K562 (cell line): ENCODE results near the gene APOM. TPM values are rescaled to one million over a fixed set of nuclear protein-coding genes. Genes with fewer than 3 reads are reported as not detected.

Experiments used
- BRD9 ChIP-seq: fragments of 450-650 bp; IDR thresholded peaks from 2 replicates; pipeline ENCODE4 v1.6.1; 2018; ENCODE audit warnings: low read depth; ENCODE audit not compliant: partially characterized antibody
- E2F4 ChIP-seq: sonication (generic); formaldehyde crosslinking; IDR thresholded peaks from 2 replicates; pipeline ENCODE4 v1.8.0; 2022; ENCODE audit warnings: mild to moderate bottlenecking, low read depth, missing genetic modification reagents
- FOS ChIP-seq: IDR thresholded peaks from 3 replicates; pipeline ENCODE4 v1.6.1; 2011; ENCODE audit not compliant: insufficient read length; ENCODE audit errors: extremely low read depth
- LARP7 ChIP-seq: fragments of 450-650 bp; IDR thresholded peaks from 2 replicates; pipeline ENCODE4 v1.6.1; 2016
- MCM3 ChIP-seq: fragments of 450-650 bp; IDR thresholded peaks from 2 replicates; pipeline ENCODE4 v1.6.1; 2016
- RBM25 ChIP-seq: fragments of 200-400 bp; formaldehyde crosslinking; IDR thresholded peaks from 2 replicates; pipeline ENCODE4 v1.6.1; 2018; ENCODE audit warnings: low read length, low read depth, moderate library complexity; ENCODE audit not compliant: severe bottlenecking
- REST ChIP-seq, 2 experiments: fragments of 450-650 bp; formaldehyde crosslinking in 1 of 2; IDR thresholded peaks; 2 replicates each; pipeline versions ENCODE4 v1.4.0 to v1.6.1; 2014 to 2020; ENCODE audit warnings: mild to moderate bottlenecking in 2 of 2, borderline replicate concordance in 1 of 2, low read depth in 1 of 2
- SAFB2 ChIP-seq: fragments of 200-400 bp; formaldehyde crosslinking; IDR thresholded peaks from 2 replicates; pipeline ENCODE4 v1.6.1; 2018; ENCODE audit warnings: borderline replicate concordance, low read length, low read depth, moderate library complexity; ENCODE audit not compliant: severe bottlenecking
- SMARCE1 ChIP-seq: fragments of 450-650 bp; IDR thresholded peaks from 2 replicates; pipeline ENCODE4 v1.7.1; 2016; ENCODE audit warnings: mild to moderate bottlenecking
- SRSF3 ChIP-seq: fragments of 200-400 bp; formaldehyde crosslinking; IDR thresholded peaks from 2 replicates; pipeline ENCODE4 v1.6.1; 2016; ENCODE audit warnings: mild to moderate bottlenecking, low read length, moderate library complexity; ENCODE audit not compliant: insufficient read depth
- ZBTB11 ChIP-seq, 3 experiments: fragments of 200-800 bp in 1 of 3; fragments of 250-450 bp in 1 of 3; fragments of 450-650 bp in 1 of 3; sonication (Bioruptor Pico) in 1 of 3; sonication (Bioruptor generic) in 1 of 3; formaldehyde crosslinking in 1 of 3; IDR thresholded peaks; 2 replicates each; pipeline versions ENCODE4 v1.6.1 to v1.8.0; 2016 to 2022; ENCODE audit warnings: mild to moderate bottlenecking in 2 of 3, missing genetic modification characterization in 2 of 3, missing compliant biosample characterization in 1 of 3, moderate library complexity in 1 of 3
- polyA plus RNA-seq, 8 experiments: library from polyadenylated mRNA; depleted of rRNA in 4 of 8; stranded (reverse) in 5 of 8; unstranded in 3 of 8; fragments of >200 nt; fragmentation: Nextera tagmentation in 2 of 8; fragmentation: Illumina TruSeq in 1 of 8; extraction: Ambion mirVana in 2 of 8; extraction: Trizol in 1 of 8; gene quantifications; 2 replicates each; pipeline versions ENCODE4 v1.2.1 to v1.2.3, GENCODE V29; 2011 to 2014; ENCODE audit warnings: inconsistent platforms in 1 of 8, missing spikeins in 1 of 8
- total RNA-seq, 7 experiments: library from RNA; depleted of rRNA in 6 of 7; stranded (reverse); fragments of >200 nt in 6 of 7; fragmentation: Illumina TruSeq in 2 of 7; extraction: Trizol in 2 of 7; gene quantifications; 2 replicates each; pipeline versions ENCODE4 v1.2.1 to v1.2.3, GENCODE V29; 2011 to 2021; ENCODE audit warnings: low replicate concordance in 1 of 7
- TF ChIP-seq, protein P1 (sequence below): fragments of 200-800 bp; sonication (Bioruptor generic); IDR thresholded peaks from 2 replicates; pipeline ENCODE4 v1.6.1; 2017; ENCODE audit warnings: missing genetic modification characterization, missing compliant biosample characterization

APOM gene
- total and polyA plus RNA-seq, 9 of the 15 experiments (the other 6 are each of a cell fraction or from before 2014, with no cell fraction given): 5.7 to 24.3 (median 10.4) TPM

DNA sequence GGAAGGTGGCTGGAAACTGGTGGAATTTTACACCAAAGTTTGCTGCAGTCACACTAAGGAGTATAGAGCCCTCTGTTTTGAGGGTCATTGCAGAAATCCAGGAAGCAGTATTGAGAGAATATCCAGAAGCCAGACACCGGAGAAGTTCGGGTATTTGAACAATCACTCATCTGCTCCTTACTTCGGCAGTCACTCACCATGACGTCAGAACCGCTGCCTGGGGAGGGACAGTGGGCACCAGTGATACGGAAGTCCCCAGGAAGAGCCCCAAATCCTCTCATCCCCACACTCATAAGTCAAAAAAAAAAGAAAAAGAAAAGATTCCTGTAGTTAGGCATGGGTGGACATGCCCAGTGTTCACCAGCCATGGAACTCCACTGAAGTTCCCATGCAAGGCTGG, 21.2 kb downstream of the APOM start (continued):
- TF ChIP-seq REST (IDR thresholded peaks at IDR 0.05; ENCODE audit: borderline replicate concordance): no peak
- no peak for TF ChIP-seq REST (CRISPR knock-in tag; IDR thresholded peaks at IDR 0.05; ENCODE audit: low read depth)
- TF ChIP-seq E2F4 (CRISPR knock-in tag): 0 out of 2 replicates have a peak, but pooled peaks have one; percentile 2
- TF ChIP-seq BRD9: no peak
- TF ChIP-seq SAFB2: no peak
- TF ChIP-seq ZBTB11 (CRISPR knock-in tag; IDR thresholded peaks at IDR 0.05): 0 out of 6 replicates have a peak, but pooled peaks of 1 of the 3 experiments have one; percentile 22
- TF ChIP-seq MCM3: 0 out of 2 replicates have a peak, but pooled peaks have one; percentile 17
- TF ChIP-seq SMARCE1: 0 out of 2 replicates have a peak, but pooled peaks have one; percentile 59
- TF ChIP-seq LARP7: no peak
- TF ChIP-seq, protein P1, sequence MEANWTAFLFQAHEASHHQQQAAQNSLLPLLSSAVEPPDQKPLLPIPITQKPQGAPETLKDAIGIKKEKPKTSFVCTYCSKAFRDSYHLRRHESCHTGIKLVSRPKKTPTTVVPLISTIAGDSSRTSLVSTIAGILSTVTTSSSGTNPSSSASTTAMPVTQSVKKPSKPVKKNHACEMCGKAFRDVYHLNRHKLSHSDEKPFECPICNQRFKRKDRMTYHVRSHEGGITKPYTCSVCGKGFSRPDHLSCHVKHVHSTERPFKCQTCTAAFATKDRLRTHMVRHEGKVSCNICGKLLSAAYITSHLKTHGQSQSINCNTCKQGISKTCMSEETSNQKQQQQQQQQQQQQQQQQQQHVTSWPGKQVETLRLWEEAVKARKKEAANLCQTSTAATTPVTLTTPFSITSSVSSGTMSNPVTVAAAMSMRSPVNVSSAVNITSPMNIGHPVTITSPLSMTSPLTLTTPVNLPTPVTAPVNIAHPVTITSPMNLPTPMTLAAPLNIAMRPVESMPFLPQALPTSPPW (CRISPR knock-in tag): peak; percentile 68
- TF ChIP-seq RBM25: no peak
- no peak for TF ChIP-seq SRSF3
- no peak for TF ChIP-seq FOS
